ENCODE measurements around the gene ADM5.

DNA sequence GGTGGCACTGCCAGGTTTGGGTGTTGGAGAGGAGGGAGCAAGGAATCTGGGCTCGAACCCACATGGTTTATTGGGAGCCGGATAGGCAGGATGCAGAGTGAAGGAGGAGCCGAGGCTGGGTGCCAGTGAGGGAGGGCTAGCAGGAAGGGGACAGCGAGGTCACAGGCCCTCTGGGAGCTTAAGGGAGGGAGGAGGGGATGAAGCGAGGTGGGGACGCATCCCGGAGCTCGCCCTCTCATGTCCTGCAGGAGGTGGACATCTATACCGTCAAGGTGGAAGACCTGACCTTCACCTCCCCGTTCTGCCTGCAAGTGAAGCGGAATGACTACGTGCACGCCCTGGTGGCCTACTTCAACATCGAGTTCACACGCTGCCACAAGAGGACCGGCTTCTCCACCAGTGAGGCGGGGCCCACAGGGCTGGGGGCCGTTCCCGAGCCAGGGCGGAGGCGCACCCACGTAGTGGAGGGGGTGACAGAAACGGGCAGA lies 3.5 kb upstream of the ADM5 start:
- TF ChIP-seq TCF7 (IDR thresholded peaks at IDR 0.05; ENCODE audit: borderline replicate concordance), result no peak
- TF ChIP-seq HCFC1 (IDR thresholded peaks at IDR 0.05; ENCODE audit: low read length), result no peak
